A673 (cell line): Measurements from ENCODE around the gene RAP1GAP2. TPM values are rescaled to one million over a fixed set of nuclear protein-coding genes. Genes with fewer than 3 reads are reported as not detected.

Experiments used
- BruUV-seq: library from RNA; stranded (reverse); fragments of 400-500 nt; replicated peaks from 2 replicates; lab custom pipeline; 2021; lab: Mats Ljungman, UMichigan
- CTCF ChIA-PET: fragments of 300-600 bp; sonication (Branson Sonifier 250); formaldehyde crosslinking; loops from one replicate; lab custom pipeline; 2022; ENCODE audit warnings: antibody characterized with exemption; lab: Charles Lee
- POLR2A ChIA-PET: fragments of 300-600 bp; sonication (Branson Sonifier 250); formaldehyde crosslinking; loops from one replicate; lab custom pipeline; 2022; ENCODE audit warnings: antibody characterized with exemption; ENCODE audit not compliant: low non-redundant PET; lab: Charles Lee
- DNase-seq: peaks from one replicate; pipeline ENCODE4 v3.0.0-alpha.2; 2015; ENCODE audit warnings: low spot score
- H3K27ac ChIP-seq: fragments of 200-600 bp; sonication (generic); 2 replicates; pipeline ENCODE4 v1.5.1; 2016; ENCODE audit warnings: mixed run types, low read depth, mild to moderate bottlenecking, mixed read lengths, antibody characterized with exemption, low read length; ENCODE audit not compliant: poor library complexity, severe bottlenecking
- H3K27me3 ChIP-seq: fragments of 200-600 bp; sonication (generic); replicated peaks from 2 replicates; pipeline ENCODE4 v1.6.1; 2017; ENCODE audit warnings: mixed run types, low read depth, mild to moderate bottlenecking, mixed read lengths, antibody characterized with exemption, low read length; ENCODE audit not compliant: insufficient read depth, poor library complexity
- H3K36me3 ChIP-seq: fragments of 200-600 bp; sonication (generic); 2 replicates; pipeline ENCODE4 v1.6.1; 2016; ENCODE audit warnings: mixed run types, mild to moderate bottlenecking, mixed read lengths, antibody characterized with exemption, low read length; ENCODE audit not compliant: insufficient read depth, poor library complexity, severe bottlenecking
- H3K4me1 ChIP-seq: fragments of 200-600 bp; sonication (generic); 2 replicates; pipeline ENCODE4 v1.6.1; 2017; ENCODE audit warnings: mixed run types, mild to moderate bottlenecking, mixed read lengths, antibody characterized with exemption, low read length; ENCODE audit not compliant: insufficient read depth, poor library complexity, severe bottlenecking
- H3K4me3 ChIP-seq: fragments of 200-600 bp; sonication (generic); 2 replicates; pipeline ENCODE4 v1.5.1; 2016; ENCODE audit warnings: low read depth, mixed run types, mild to moderate bottlenecking, mixed read lengths, low read length; ENCODE audit not compliant: poor library complexity, severe bottlenecking
- H3K9me3 ChIP-seq: fragments of 200-600 bp; sonication (generic); 2 replicates; pipeline ENCODE4 v1.6.1; 2016; ENCODE audit warnings: mixed run types, low read depth, mild to moderate bottlenecking, mixed read lengths, antibody characterized with exemption, low read length; ENCODE audit not compliant: poor library complexity, severe bottlenecking
- CTCF ChIP-seq: fragments of 300-800, 200-600 bp; sonication (generic); conservative IDR thresholded peaks from 2 replicates; pipeline ENCODE4 v1.5.1; 2017; ENCODE audit warnings: low read depth, mild to moderate bottlenecking, antibody characterized with exemption, low read length, moderate library complexity, mixed read lengths
- EZH2 ChIP-seq: fragments of 200-600 bp; sonication (generic); IDR thresholded peaks from 2 replicates; pipeline ENCODE4 v1.6.1; 2017; ENCODE audit warnings: borderline replicate concordance, low read depth, mild to moderate bottlenecking, mixed read lengths, antibody characterized with exemption, low read length; ENCODE audit not compliant: poor library complexity, severe bottlenecking
- intact Hi-C: fragments of 100-400 bp; cut with micrococcal nuclease; formaldehyde crosslinking; loops from one replicate; pipeline ENCODE4 v1.10.0; 2022; ENCODE audit not compliant: unreplicated experiment
- total RNA-seq: library from RNA; stranded (reverse); gene quantifications from 2 replicates; pipeline ENCODE4 v1.2.3, GENCODE V29; 2021

The RAP1GAP2 gene
- total RNA-seq, 1 experiment from 2014 or later = 0.06 TPM

GRCh38 chr17:2867441-2868424 is 71.5 kb downstream of the RAP1GAP2 start:
- no peak for DNase-seq
- ChIA-PET CTCF (no interaction called here), POLR2A (no interaction called here)
- Histone ChIP-seq H3K4me1 (no peaks in the 10 kb centered on the region), H3K9me3 (no peaks in the 10 kb centered on the region), H3K4me3 (no peak overlapping the region), H3K27ac (no peak overlapping the region), H3K27me3 (peaks cover 3% of the 10 kb centered on the region), H3K36me3 (no peaks in the 10 kb centered on the region)
- TF ChIP-seq EZH2 = no peak
- TF ChIP-seq CTCF = no peak
- BruUV-seq = no TSS peak
- intact Hi-C loops = no loop called here

- H3K9me3 ChIP-seq = no peaks in the 10 kb centered on the region
- CTCF ChIA-PET = no interaction called here
- POLR2A ChIA-PET = no interaction called here
- no peak for DNase-seq
- peaks cover 2% of the 10 kb centered on the region for H3K27me3 ChIP-seq
- no peak overlapping the region for H3K4me3 ChIP-seq
- no peaks in the 10 kb centered on the region for H3K4me1 ChIP-seq
- H3K27ac ChIP-seq = no peak overlapping the region
- TF ChIP-seq CTCF (no peak), EZH2 (no peak)
- no peaks in the 10 kb centered on the region for H3K36me3 ChIP-seq
- intact Hi-C loops = no loop called here
- BruUV-seq = no TSS peak
Measured at GRCh38 chr17:2869604-2870003, 73.4 kb downstream of the RAP1GAP2 start.

GRCh38 chr17:2871205-2871604 is 75.0 kb downstream of the RAP1GAP2 start:
- H3K27ac ChIP-seq = no peak overlapping the region
- no peak overlapping the region for H3K4me3 ChIP-seq
- intact Hi-C loops = no loop called here
- H3K9me3 ChIP-seq = no peaks in the 10 kb centered on the region
- BruUV-seq = no TSS peak
- H3K27me3 ChIP-seq = peaks cover 3% of the 10 kb centered on the region
- CTCF ChIA-PET = interaction anchor here (0.6 kb wide), 1 partner anchor 1203 kb away, joined by 3 read pairs; no protein-coding TSS in a partner anchor
- H3K36me3 ChIP-seq = no peaks in the 10 kb centered on the region
- no peak for DNase-seq
- POLR2A ChIA-PET = no interaction called here
- no peaks in the 10 kb centered on the region for H3K4me1 ChIP-seq
- TF ChIP-seq EZH2 = no peak
